Fibroblast of lung (primary cell): ENCODE data around the gene IGF1R. TPM values are rescaled to one million over a fixed set of nuclear protein-coding genes. Genes with fewer than 3 reads are reported as not detected.

Experiments used
- DNase-seq, 2 donors: peaks; one replicate each; pipeline versions ENCODE4 v3.0.0 to v3.0.0-alpha.2; 2010; ENCODE audit warnings: low read depth in 2 of 2
- H2AFZ ChIP-seq: 2 replicates; pipeline ENCODE4 v1.5.1; 2012; ENCODE audit warnings: low read length, control low read depth, inconsistent platforms
- H3K27ac ChIP-seq: 2 replicates; pipeline ENCODE4 v1.5.1; 2011; ENCODE audit warnings: low read length, control low read depth; ENCODE audit not compliant: insufficient read depth
- H3K27me3 ChIP-seq: 2 replicates; pipeline ENCODE4 v1.5.1; 2011; ENCODE audit warnings: mild to moderate bottlenecking, low read length; ENCODE audit not compliant: control insufficient read depth, insufficient read depth
- H3K36me3 ChIP-seq: 2 replicates; pipeline ENCODE4 v1.5.1; 2011; ENCODE audit warnings: low read length; ENCODE audit not compliant: control insufficient read depth, insufficient read depth
- H3K4me1 ChIP-seq: 2 replicates; pipeline ENCODE4 v1.5.1; 2011; ENCODE audit warnings: low read length; ENCODE audit not compliant: control insufficient read depth, insufficient read depth; ENCODE audit errors: extremely low read depth
- H3K4me2 ChIP-seq: 2 replicates; pipeline ENCODE4 v1.5.1; 2011; ENCODE audit warnings: low read length, control low read depth; ENCODE audit not compliant: insufficient read depth; ENCODE audit errors: extremely low read depth
- H3K4me3 ChIP-seq, 4 experiments: fragments of 200-600 bp in 1 of 4; sonication (generic) in 1 of 4; replicated peaks in 1 of 4; 2 replicates each; pipeline ENCODE4 v1.5.1; 2011 to 2016; ENCODE audit warnings: low read length in 4 of 4, low read depth in 3 of 4, mild to moderate bottlenecking in 3 of 4, control low read depth in 2 of 4, inconsistent platforms in 1 of 4, mixed read lengths in 1 of 4; ENCODE audit not compliant: insufficient read depth in 1 of 4; ENCODE audit errors: control extremely low read depth in 1 of 4
- H3K79me2 ChIP-seq: 2 replicates; pipeline ENCODE4 v1.5.1; 2012; ENCODE audit warnings: mild to moderate bottlenecking, low read length, inconsistent platforms; ENCODE audit not compliant: control insufficient read depth, insufficient read depth
- H3K9ac ChIP-seq: 2 replicates; pipeline ENCODE4 v1.5.1; 2011; ENCODE audit warnings: mild to moderate bottlenecking, low read length, control low read depth; ENCODE audit not compliant: insufficient read depth
- H3K9me3 ChIP-seq: 2 replicates; pipeline ENCODE4 v1.5.1; 2012; ENCODE audit warnings: low read depth, low read length; ENCODE audit not compliant: control insufficient read depth, insufficient read depth
- H4K20me1 ChIP-seq: 2 replicates; pipeline ENCODE4 v1.5.1; 2011; ENCODE audit warnings: low read length; ENCODE audit not compliant: control insufficient read depth, insufficient read depth; ENCODE audit errors: extremely low read depth
- CTCF ChIP-seq, 2 donors: IDR thresholded peaks in 1 of 2; conservative IDR thresholded peaks in 1 of 2; 1 replicate in 1 of 2; 2 replicates in 1 of 2; pipeline ENCODE4 v1.5.1; 2011 to 2012; ENCODE audit warnings: low read length in 2 of 2, control low read depth in 1 of 2, inconsistent platforms in 1 of 2, low read depth in 1 of 2, mild to moderate bottlenecking in 1 of 2
- EZH2 ChIP-seq: IDR thresholded peaks from 2 replicates; pipeline ENCODE4 v1.5.1; 2012; ENCODE audit warnings: low read length, control low read depth, mild to moderate bottlenecking; ENCODE audit errors: missing control alignments
- polyA plus RNA-seq, 2 donors: library from polyadenylated mRNA; depleted of rRNA in 1 of 2; stranded (reverse) in 1 of 2; unstranded in 1 of 2; fragments of >200 nt; gene quantifications; 2 replicates each; pipeline ENCODE4 v1.2.1, GENCODE V29; 2011 to 2012; ENCODE audit warnings: missing spikeins in 1 of 2
- total RNA-seq: library from RNA; depleted of rRNA; stranded (reverse); fragments of >200 nt; gene quantifications from 2 replicates; pipeline ENCODE4 v1.2.1, GENCODE V29; 2014

Gene IGF1R
- total and polyA plus RNA-seq, 2 donors (not counting 1 experiment from before 2014, with no cell fraction given), result 14.6 to 28.6 TPM

- H3K27me3 ChIP-seq, result no peaks in the 10 kb centered on the region
- H3K4me3 ChIP-seq, result no peak overlapping the region
- H3K79me2 ChIP-seq, result peaks cover 89% of the 10 kb centered on the region
- H3K4me1 ChIP-seq, result peaks cover 6% of the 10 kb centered on the region
- no peaks in the 10 kb centered on the region for H3K9me3 ChIP-seq
- no peak overlapping the region for H2AFZ ChIP-seq
- TF ChIP-seq EZH2 (no peak), CTCF (conservative IDR thresholded peaks at IDR 0.05 in 1 of 2, IDR thresholded peaks at IDR 0.05 in 1 of 2; ENCODE audit: low read depth in 1 of 2, low read length in 2 of 2) (no peak)
- no peak for DNase-seq
- H3K9ac ChIP-seq, result no peak overlapping the region
- no peaks in the 10 kb centered on the region for H3K36me3 ChIP-seq
- peaks cover 4% of the 10 kb centered on the region for H4K20me1 ChIP-seq
- H3K27ac ChIP-seq, result no peak overlapping the region
- H3K4me2 ChIP-seq, result no peak overlapping the region
Observed at GRCh38 chr15:98655732-98656131, 7.4 kb downstream of the IGF1R start.

DNA sequence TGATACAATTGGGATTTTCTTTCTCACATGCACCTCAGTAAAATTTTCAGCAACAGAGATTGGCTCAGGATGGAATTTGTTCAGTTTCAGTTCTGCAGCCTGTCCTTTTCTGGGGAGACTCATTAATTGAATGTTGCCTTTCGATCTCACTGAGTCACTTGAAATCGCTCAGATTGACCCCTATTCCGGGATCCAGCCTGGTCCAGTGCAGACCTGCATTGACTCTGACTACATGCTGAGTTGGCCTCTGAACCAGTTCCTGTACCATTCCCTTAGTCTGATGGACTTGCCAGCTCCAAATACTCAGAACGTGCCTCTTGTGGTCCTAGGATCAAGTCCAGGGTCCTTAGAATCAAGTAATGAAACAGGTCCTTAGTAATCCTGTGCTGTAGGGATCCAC, 9.4 kb downstream of the IGF1R start:
- H3K27ac ChIP-seq, result no peak overlapping the region
- no peak overlapping the region for H2AFZ ChIP-seq
- no peak overlapping the region for H3K9ac ChIP-seq
- H3K27me3 ChIP-seq, result no peaks in the 10 kb centered on the region
- peaks cover 4% of the 10 kb centered on the region for H4K20me1 ChIP-seq
- H3K36me3 ChIP-seq, result no peaks in the 10 kb centered on the region
- peak overlapping the region; percentile 17 for H3K4me2 ChIP-seq
- no peak overlapping the region for H3K4me3 ChIP-seq
- DNase-seq, result peak in 1 of 2 donors; percentile 53
- no peak for TF ChIP-seq EZH2
- TF ChIP-seq CTCF (conservative IDR thresholded peaks at IDR 0.05 in 1 of 2, IDR thresholded peaks at IDR 0.05 in 1 of 2; ENCODE audit: low read depth in 1 of 2, low read length in 2 of 2), result no peak
- H3K79me2 ChIP-seq, result peaks cover 81% of the 10 kb centered on the region
- H3K9me3 ChIP-seq, result no peaks in the 10 kb centered on the region
- H3K4me1 ChIP-seq, result peaks cover 2% of the 10 kb centered on the region

GRCh38 chr15:98658831-98659699, 10.7 kb downstream of the IGF1R start:
- H3K4me2 ChIP-seq, result no peak overlapping the region
- H3K27ac ChIP-seq, result no peak overlapping the region
- TF ChIP-seq CTCF (conservative IDR thresholded peaks at IDR 0.05 in 1 of 2, IDR thresholded peaks at IDR 0.05 in 1 of 2; ENCODE audit: low read depth in 1 of 2, low read length in 2 of 2), result peak; percentile 86 to 88
- TF ChIP-seq EZH2, result no peak
- no peak overlapping the region for H3K9ac ChIP-seq
- DNase-seq, result peak in 1 of 2 donors; percentile 67
- no peak overlapping the region for H2AFZ ChIP-seq
- no peaks in the 10 kb centered on the region for H3K36me3 ChIP-seq
- no peaks in the 10 kb centered on the region for H3K27me3 ChIP-seq
- peaks cover 4% of the 10 kb centered on the region for H4K20me1 ChIP-seq
- H3K4me1 ChIP-seq, result no peaks in the 10 kb centered on the region
- no peak overlapping the region for H3K4me3 ChIP-seq
- H3K9me3 ChIP-seq, result no peaks in the 10 kb centered on the region
- H3K79me2 ChIP-seq, result peaks cover 81% of the 10 kb centered on the region
